SK-N-SH (cell line): Measurements from ENCODE around the gene STARD5. TPM values are rescaled to one million over a fixed set of nuclear protein-coding genes. Genes with fewer than 3 reads are reported as not detected.
A peak's percentile ranks its signal among the peaks of the same experiment; 100 is the strongest.

Experiments used
- CTCF ChIA-PET: fragments of 300-600, 350-600 bp; formaldehyde crosslinking; extraction: SDS; loops from one replicate; lab custom pipeline; 2021; lab: Yijun Ruan, JAX
- POLR2A ChIA-PET: fragments of 350-600 bp; sonication (Branson Sonifier 250); formaldehyde crosslinking; extraction: SDS; loops from one replicate; lab custom pipeline; 2020; ENCODE audit warnings: antibody characterized with exemption, inconsistent platforms; lab: Yijun Ruan, JAX
- DNase-seq: peaks from one replicate; pipeline ENCODE4 v3.0.0; 2012
- H2AFZ ChIP-seq: fragments of 200-600 bp; sonication (generic); 2 replicates; pipeline ENCODE4 v1.8.1; 2016; ENCODE audit warnings: antibody characterized with exemption, mild to moderate bottlenecking, low read depth
- H3F3A ChIP-seq: fragments of 200-600 bp; sonication (generic); replicated peaks from 2 replicates; pipeline ENCODE3; 2016; ENCODE audit warnings: antibody characterized with exemption, mild to moderate bottlenecking; ENCODE audit not compliant: insufficient read depth
- H3K27ac ChIP-seq, 2 experiments: fragments of 200-500 bp in 1 of 2; fragments of 200-600 bp in 1 of 2; sonication (Bioruptor generic) in 1 of 2; sonication (generic), shearing (Covaris generic) in 1 of 2; 2 replicates each; pipeline versions ENCODE4 v1.5.1 to v1.6.1; 2014 to 2016; ENCODE audit warnings: low read depth in 2 of 2, inconsistent platforms in 1 of 2, low read length in 1 of 2, mild to moderate bottlenecking in 1 of 2, mixed read lengths in 1 of 2
- H3K27me3 ChIP-seq: fragments of 200-600 bp; sonication (generic), shearing (Covaris generic); 2 replicates; pipeline ENCODE4 v1.6.1; 2016; ENCODE audit warnings: mixed run types; ENCODE audit not compliant: insufficient read depth
- H3K36me3 ChIP-seq, 2 experiments: fragments of 200-500 bp in 1 of 2; fragments of 200-600 bp in 1 of 2; sonication (Bioruptor generic) in 1 of 2; sonication (generic) in 1 of 2; replicated peaks in 1 of 2; 2 replicates each; pipeline versions ENCODE3 to v1.5.1; 2014 to 2016; ENCODE audit warnings: low read length in 1 of 2, mild to moderate bottlenecking in 1 of 2; ENCODE audit not compliant: insufficient read depth in 2 of 2, control insufficient read depth in 1 of 2
- H3K4me1 ChIP-seq, 2 experiments: fragments of 200-500 bp in 1 of 2; fragments of 200-600 bp in 1 of 2; sonication (Bioruptor generic) in 1 of 2; sonication (generic), shearing (Covaris generic) in 1 of 2; 2 replicates each; pipeline versions ENCODE4 v1.5.1 to v1.6.1; 2014 to 2016; ENCODE audit warnings: low read depth in 1 of 2, low read length in 1 of 2, mixed run types in 1 of 2; ENCODE audit not compliant: insufficient read depth in 2 of 2, control insufficient read depth in 1 of 2
- H3K4me2 ChIP-seq: fragments of 200-600 bp; sonication (generic), shearing (Covaris generic); 2 replicates; pipeline ENCODE4 v1.6.1; 2017; ENCODE audit warnings: mixed run types
- H3K4me3 ChIP-seq, 2 experiments: fragments of 200-500 bp in 1 of 2; fragments of 200-600 bp in 1 of 2; sonication (Bioruptor generic) in 1 of 2; sonication (generic), shearing (Covaris generic) in 1 of 2; 2 replicates each; pipeline versions ENCODE4 v1.5.1 to v1.8.1; 2014 to 2016; ENCODE audit warnings: low read depth in 2 of 2, inconsistent platforms in 1 of 2, low read length in 1 of 2, mild to moderate bottlenecking in 1 of 2, mixed read lengths in 1 of 2, moderate library complexity in 1 of 2
- H3K79me2 ChIP-seq: fragments of 200-600 bp; sonication (generic); 2 replicates; pipeline ENCODE4 v1.8.1; 2017; ENCODE audit warnings: mild to moderate bottlenecking; ENCODE audit not compliant: insufficient read depth
- H3K9ac ChIP-seq: fragments of 200-600 bp; sonication (generic); 2 replicates; pipeline ENCODE4 v1.6.1; 2017; ENCODE audit warnings: mixed run types
- H3K9me2 ChIP-seq: fragments of 200-600 bp; sonication (generic); 2 replicates; pipeline ENCODE4 v1.6.1; 2017; ENCODE audit warnings: mixed run types
- H3K9me3 ChIP-seq: fragments of 200-600 bp; sonication (generic); 2 replicates; pipeline ENCODE4 v1.6.1; 2017; ENCODE audit warnings: mixed run types, mild to moderate bottlenecking, moderate library complexity
- H4K20me1 ChIP-seq: fragments of 200-600 bp; sonication (generic); 2 replicates; pipeline ENCODE4 v1.6.1; 2017; ENCODE audit warnings: mild to moderate bottlenecking, mixed run types; ENCODE audit not compliant: insufficient read depth
- CHD2 ChIP-seq: fragments of 150-350 bp; IDR thresholded peaks from 2 replicates; pipeline ENCODE4 v1.6.1; 2018; ENCODE audit warnings: low read length; ENCODE audit not compliant: partially characterized antibody
- ELF1 ChIP-seq: IDR thresholded peaks from 2 replicates; pipeline ENCODE4 v1.4.0; 2012
- FOSL2 ChIP-seq: IDR thresholded peaks from 2 replicates; pipeline ENCODE4 v1.4.0; 2012; ENCODE audit warnings: low read depth, mild to moderate bottlenecking, moderate library complexity, borderline replicate concordance
- FOXJ3 ChIP-seq: sonication (generic); formaldehyde crosslinking; IDR thresholded peaks from 2 replicates; pipeline ENCODE4 v1.5.1; 2020; ENCODE audit warnings: mild to moderate bottlenecking, missing genetic modification reagents
- FOXM1 ChIP-seq: IDR thresholded peaks from 2 replicates; pipeline ENCODE4 v1.4.0; 2012; ENCODE audit warnings: low read depth, mild to moderate bottlenecking
- GABPA ChIP-seq: IDR thresholded peaks from 2 replicates; pipeline ENCODE4 v1.4.0; 2012; ENCODE audit warnings: low read depth, mild to moderate bottlenecking
- GATA2 ChIP-seq: sonication (generic); formaldehyde crosslinking; IDR thresholded peaks from 2 replicates; pipeline ENCODE4 v1.5.0; 2020; ENCODE audit warnings: mild to moderate bottlenecking, missing genetic modification reagents
- MXI1 ChIP-seq: IDR thresholded peaks from 2 replicates; pipeline ENCODE4 v1.6.1; 2012; ENCODE audit warnings: mild to moderate bottlenecking, low read depth, low read length, improper control_type of control experiment
- POLR2AphosphoS5 ChIP-seq: IDR thresholded peaks from 2 replicates; pipeline ENCODE4 v1.6.1; 2012; ENCODE audit warnings: low read depth, low read length
- RAD21 ChIP-seq: IDR thresholded peaks from 2 replicates; pipeline ENCODE4 v1.6.1; 2012; ENCODE audit warnings: mild to moderate bottlenecking, low read length
- RCOR1 ChIP-seq: fragments of 150-350 bp; IDR thresholded peaks from 2 replicates; pipeline ENCODE4 v1.6.1; 2017; ENCODE audit warnings: antibody characterized with exemption, low read length
- RFX5 ChIP-seq: IDR thresholded peaks from 2 replicates; pipeline ENCODE4 v1.6.1; 2012; ENCODE audit warnings: mild to moderate bottlenecking, improper control_type of control experiment, low read length
- SIN3A ChIP-seq: IDR thresholded peaks from 2 replicates; pipeline ENCODE4 v1.6.1; 2012; ENCODE audit warnings: low read depth, mild to moderate bottlenecking, low read length, moderate library complexity, borderline replicate concordance
- USF1 ChIP-seq: IDR thresholded peaks from 2 replicates; pipeline ENCODE4 v1.4.0; 2012; ENCODE audit warnings: low read depth, borderline replicate concordance
- WGBS: methylation state at CpG from one replicate; pipeline ENCODE4 v1.1.6; 2017; ENCODE audit warnings: low lambda C conversion rate; 5-methylcytosine and 5-hydroxymethylcytosine counted together
- polyA plus RNA-seq, 3 experiments: library from polyadenylated mRNA; depleted of rRNA; stranded (reverse); fragments of >200 nt; gene quantifications; 2 replicates each; pipeline ENCODE4 v1.2.3, GENCODE V29; 2012

The STARD5 gene
- polyA plus RNA-seq, 1 of the 3 experiments (the other 2 are of a cell fraction), result 1.6 TPM

GRCh38 chr15:81339851-81340250 lies 15.9 kb upstream of the STARD5 start:
- Histone ChIP-seq H3K4me3 (no peak overlapping the region), H3K4me2 (no peak overlapping the region), H3K4me1 (peaks cover 0 to 12% of the 10 kb centered on the region in 2 experiments; a peak in 2 of 4 replicates), H3K9me3 (no peaks in the 10 kb centered on the region), H3K9me2 (no peaks in the 10 kb centered on the region), H3K9ac (no peak overlapping the region), H3F3A (peaks cover 12% of the 10 kb centered on the region), H2AFZ (no peak overlapping the region), H3K27me3 (no peaks in the 10 kb centered on the region; the same call in 1 of the 2 replicates), H4K20me1 (0 out of 2 replicates have a peak, but pooled peaks cover 9% of the 10 kb centered on the region), H3K79me2 (no peaks in the 10 kb centered on the region), H3K36me3 (no peaks in the 10 kb centered on the region), H3K27ac (no peak overlapping the region)
- no peak for DNase-seq
- TF ChIP-seq FOSL2, result no peak
- no peak for TF ChIP-seq MXI1
- no peak for TF ChIP-seq CHD2
- no peak for TF ChIP-seq GATA2 (CRISPR knock-in tag)
- no peak for TF ChIP-seq RFX5
- TF ChIP-seq FOXJ3 (CRISPR knock-in tag), result no peak
- TF ChIP-seq USF1, result no peak
- TF ChIP-seq ELF1, result no peak
- TF ChIP-seq GABPA, result no peak
- TF ChIP-seq SIN3A, result no peak
- TF ChIP-seq FOXM1, result no peak
- ChIA-PET POLR2A (no interaction called here), CTCF (interaction anchor here (0.6 to 1.3 kb wide), 3 partner anchors 24 to 74 kb away, joined by 3 to 4 read pairs (median 4); no protein-coding TSS in a partner anchor)
- WGBS, result 44% methylated on average over 4 of the region's 4 CpGs

- Histone ChIP-seq H3K9me3 (no peaks in the 10 kb centered on the region), H3K9ac (no peak overlapping the region), H3K9me2 (no peaks in the 10 kb centered on the region), H3K36me3 (no peaks in the 10 kb centered on the region), H3K4me2 (peak overlapping the region; percentile 27), H3K79me2 (no peaks in the 10 kb centered on the region), H2AFZ (no peak overlapping the region), H3K4me1 (peaks cover 0 to 12% of the 10 kb centered on the region in 2 experiments; a peak in 2 of 4 replicates), H3K27me3 (no peaks in the 10 kb centered on the region; the same call in 1 of the 2 replicates), H3K27ac (no peak overlapping the region; a peak in 1 of 4 replicates), H3F3A (peaks cover 12% of the 10 kb centered on the region), H4K20me1 (0 out of 2 replicates have a peak, but pooled peaks cover 9% of the 10 kb centered on the region), H3K4me3 (no peak overlapping the region)
- ChIA-PET CTCF (interaction anchor here (0.6 to 1.3 kb wide), 3 partner anchors 24 to 74 kb away, joined by 3 to 4 read pairs (median 4); no protein-coding TSS in a partner anchor), POLR2A (no interaction called here)
- WGBS, result 64% methylated on average over 5 of the region's 5 CpGs
- no peak for DNase-seq
- TF ChIP-seq SIN3A, result no peak
- no peak for TF ChIP-seq FOXJ3 (CRISPR knock-in tag)
- no peak for TF ChIP-seq USF1
- no peak for TF ChIP-seq MXI1
- TF ChIP-seq RCOR1, result no peak
- no peak for TF ChIP-seq RAD21
- no peak for TF ChIP-seq POLR2AphosphoS5
- TF ChIP-seq FOXM1, result no peak
Observed at GRCh38 chr15:81339321-81339720, 15.4 kb upstream of the STARD5 start.
